GM10248 (cell line): ENCODE measurements around the gene ARSA.

Experiments
- CTCF ChIA-PET: fragments of 300-600 bp; sonication (Branson Sonifier 250); formaldehyde crosslinking; extraction: SDS; loops from one replicate; lab custom pipeline; 2021; ENCODE audit warnings: antibody characterized with exemption; lab: Yijun Ruan, JAX
- POLR2A ChIA-PET: fragments of 350-650 bp; sonication (Branson Sonifier 250); formaldehyde crosslinking; extraction: SDS; loops from one replicate; lab custom pipeline; 2020; ENCODE audit warnings: antibody characterized with exemption; lab: Yijun Ruan, JAX
- DNase-seq: peaks from one replicate; pipeline ENCODE4 v3.0.0; 2012; ENCODE audit errors: extremely low spot score
- CTCF ChIP-seq: IDR thresholded peaks from 2 replicates; pipeline ENCODE4 v1.5.1; 2012; ENCODE audit warnings: mild to moderate bottlenecking, low read depth; ENCODE audit errors: extremely low read depth, missing control alignments, control extremely low read depth

The ARSA gene

DNA sequence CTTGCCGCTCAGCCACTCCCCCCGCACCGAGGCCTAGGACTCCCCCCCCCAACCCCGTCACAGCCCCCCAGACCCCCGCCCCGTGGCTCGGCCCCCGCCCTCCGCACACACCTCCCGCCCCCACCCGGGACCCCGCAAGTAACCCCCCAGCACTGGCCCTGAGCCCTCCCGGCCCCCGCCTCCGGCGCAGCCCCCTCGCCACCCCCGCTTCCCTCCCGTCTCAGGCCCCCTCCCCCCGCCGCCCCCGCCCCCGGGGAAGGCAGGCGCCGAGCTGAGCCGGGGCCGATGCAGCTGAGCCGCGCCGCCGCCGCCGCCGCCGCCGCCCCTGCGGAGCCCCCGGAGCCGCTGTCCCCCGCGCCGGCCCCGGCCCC is 46.2 kb upstream of the ARSA start:
- CTCF ChIA-PET, result no interaction called here
- TF ChIP-seq CTCF, result no peak
- POLR2A ChIA-PET, result no interaction called here
- no peak for DNase-seq

DNA sequence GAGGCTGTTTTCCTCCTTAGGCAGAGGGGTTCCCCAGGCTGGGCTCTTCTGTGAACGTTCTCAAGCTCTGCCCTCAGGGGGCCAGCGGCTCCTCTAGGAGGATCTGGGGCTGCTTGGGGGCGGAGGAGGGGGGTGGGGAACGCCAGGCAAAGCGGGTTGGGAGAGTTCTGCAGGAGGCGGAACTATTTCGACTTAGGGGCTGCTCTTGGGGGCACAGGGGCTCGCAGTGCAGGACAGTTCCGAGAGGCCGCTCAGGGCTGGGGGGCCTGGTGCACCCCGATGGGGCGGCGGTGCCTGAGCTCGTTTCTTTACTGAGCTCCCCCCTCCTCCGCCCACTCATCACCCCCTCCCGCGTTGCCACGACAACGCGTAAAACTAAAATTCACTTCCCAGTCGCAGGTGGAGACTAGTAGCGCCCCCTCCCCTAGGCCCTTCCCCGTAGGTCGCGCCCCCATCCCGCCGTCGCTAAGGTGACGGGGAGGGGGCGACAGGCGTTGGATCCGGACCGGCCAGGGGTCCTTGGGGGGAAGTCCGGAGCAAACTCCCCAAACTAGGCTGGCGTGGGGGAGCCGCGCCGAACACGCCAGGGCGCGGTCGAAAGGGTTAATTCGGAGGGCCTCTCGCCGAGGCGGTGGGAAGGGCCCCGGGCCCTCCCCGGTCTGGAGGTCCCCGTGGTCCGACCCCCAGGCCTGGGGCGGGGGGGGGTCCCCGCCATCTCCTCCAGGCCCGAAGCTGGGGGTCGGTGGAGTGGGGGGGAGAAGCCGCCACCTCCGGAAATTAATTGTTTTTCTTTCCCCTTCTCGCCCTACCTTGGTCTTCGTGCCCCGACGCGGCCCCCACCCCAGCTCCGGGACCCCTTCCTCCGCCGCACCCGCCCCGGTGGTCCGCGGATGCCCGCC is 45.5 kb upstream of the ARSA start:
- no peak for DNase-seq
- no peak for TF ChIP-seq CTCF
- POLR2A ChIA-PET, result no interaction called here
- CTCF ChIA-PET, result interaction anchor here (1.0 kb wide), 1 partner anchor 53 kb away, joined by 3 read pairs; no protein-coding TSS in a partner anchor

GRCh38 chr22:50672471-50673230 is 44.7 kb upstream of the ARSA start, which contains the start of gene SHANK3:
TSS of gene SHANK3 (plus strand) at chr22:50672823.
- ChIA-PET CTCF (interaction anchor here (1.0 kb wide), 1 partner anchor 52 kb away, joined by 3 read pairs; no protein-coding TSS in a partner anchor), POLR2A (no interaction called here)
- TF ChIP-seq CTCF, result no peak

GRCh38 chr22:50672041-50672440 is 44.1 kb upstream of the ARSA start:
- ChIA-PET POLR2A (no interaction called here), CTCF (interaction anchor here (2.2 kb wide), 1 partner anchor 10 kb away, joined by 4 read pairs; no protein-coding TSS in a partner anchor)
- peak; percentile 19 for DNase-seq
- no peak for TF ChIP-seq CTCF

More at GRCh38 chr22:50672471-50673230, 44.7 kb upstream of the ARSA start, which contains the start of gene SHANK3:
- DNase-seq, result peak; percentile 43

- POLR2A ChIA-PET, result no interaction called here
- DNase-seq, result peak; percentile 23
- CTCF ChIA-PET, result interaction anchor here (2.2 kb wide), 1 partner anchor 10 kb away, joined by 4 read pairs; no protein-coding TSS in a partner anchor
- no peak for TF ChIP-seq CTCF
Observed at GRCh38 chr22:50671641-50672040, 43.7 kb upstream of the ARSA start.

- DNase-seq, result no peak
- CTCF ChIA-PET, result interaction anchor here (2.2 kb wide), 1 partner anchor 9 kb away, joined by 4 read pairs; no protein-coding TSS in a partner anchor
- POLR2A ChIA-PET, result no interaction called here
- no peak for TF ChIP-seq CTCF
Observed at GRCh38 chr22:50670914-50671538, 43.1 kb upstream of the ARSA start.
